PFSK-1 (cell line): ENCODE data around the gene WDR47.

ENCODE experiments used
- FOXP2 ChIP-seq: optimal IDR thresholded peaks from 2 replicates; pipeline ENCODE3; 2011; ENCODE audit warnings: borderline replicate concordance, control low read depth, inconsistent platforms; ENCODE audit not compliant: insufficient read depth; ENCODE audit errors: extremely low read length, extremely low read depth
- POLR2AphosphoS5 ChIP-seq: IDR thresholded peaks from 2 replicates; pipeline ENCODE4 v1.6.1; 2012; ENCODE audit warnings: low read depth, mild to moderate bottlenecking, control low read depth, low read length, moderate library complexity
- REST ChIP-seq, 2 experiments: IDR thresholded peaks; 2 replicates each; pipeline versions ENCODE4 v1.6.1 to v1.8.0; 2011 to 2012; ENCODE audit warnings: low read depth in 2 of 2, low read length in 2 of 2, control low read depth in 1 of 2, inconsistent platforms in 1 of 2, mild to moderate bottlenecking in 1 of 2, moderate library complexity in 1 of 2; ENCODE audit not compliant: insufficient read depth in 1 of 2
- SIN3A ChIP-seq: IDR thresholded peaks from 2 replicates; pipeline ENCODE4 v1.6.1; 2012; ENCODE audit warnings: mild to moderate bottlenecking, low read length, moderate library complexity, borderline replicate concordance; ENCODE audit not compliant: insufficient read depth
- TAF1 ChIP-seq: IDR thresholded peaks from 2 replicates; pipeline ENCODE4 v1.6.1; 2012; ENCODE audit warnings: low read length, control low read depth, borderline replicate concordance; ENCODE audit not compliant: insufficient read depth

The WDR47 gene

GRCh38 chr1:109079240-109079622 is 37.3 kb upstream of the WDR47 start:
- TF ChIP-seq REST (IDR thresholded peaks at IDR 0.05; ENCODE audit: insufficient read depth in 1 of 2, low read depth in 2 of 2, low read length in 2 of 2), result no peak
- no peak for TF ChIP-seq FOXP2
- TF ChIP-seq SIN3A, result no peak
- no peak for TF ChIP-seq POLR2AphosphoS5
- no peak for TF ChIP-seq TAF1

- TF ChIP-seq FOXP2 (no peak), POLR2AphosphoS5 (no peak), TAF1 (no peak), SIN3A (no peak), REST (IDR thresholded peaks at IDR 0.05; ENCODE audit: insufficient read depth in 1 of 2, low read depth in 2 of 2, low read length in 2 of 2) (no peak)
Observed at GRCh38 chr1:109078317-109078716, 36.4 kb upstream of the WDR47 start.

- TF ChIP-seq POLR2AphosphoS5, result peak; percentile 93; the same call in 1 of the 2 replicates
- TF ChIP-seq TAF1, result peak; percentile 86
- TF ChIP-seq FOXP2, result peak; percentile 96
- peak; percentile 94; the same call in 1 of the 2 replicates for TF ChIP-seq SIN3A
- no peak for TF ChIP-seq REST (IDR thresholded peaks at IDR 0.05; ENCODE audit: insufficient read depth in 1 of 2, low read depth in 2 of 2, low read length in 2 of 2)
Observed at GRCh38 chr1:109075531-109076490, 33.9 kb upstream of the WDR47 start, which contains the start of gene TAF13. TSS of gene TAF13 (minus strand) at chr1:109076003. CDS start at chr1:109075947, 56 bp downstream.

- TF ChIP-seq REST (IDR thresholded peaks at IDR 0.05; ENCODE audit: insufficient read depth in 1 of 2, low read depth in 2 of 2, low read length in 2 of 2) (no peak), POLR2AphosphoS5 (no peak), FOXP2 (no peak), SIN3A (no peak), TAF1 (no peak)
Observed at GRCh38 chr1:109069294-109069693, 27.4 kb upstream of the WDR47 start.

- TF ChIP-seq SIN3A, result no peak
- no peak for TF ChIP-seq FOXP2
- TF ChIP-seq REST (IDR thresholded peaks at IDR 0.05; ENCODE audit: insufficient read depth in 1 of 2, low read depth in 2 of 2, low read length in 2 of 2), result no peak
Observed at GRCh38 chr1:109067883-109068282, 26.0 kb upstream of the WDR47 start.
